Stimulated activated memory B cell treated with anti-CD40 and anti-IgM and Interleukin-4, amounts not matched to agents 10 μg/mL and 1 μg/mL and 100 μg/mL, for 72 hours (primary cell): Measurements from ENCODE around the gene ADARB1.
A peak's percentile ranks its signal among the peaks of the same experiment; 100 is the strongest.

Experiments used
- ATAC-seq: fragments of 150-1000 bp; cut with Tn5 transposase; 2 replicates; pipeline ENCODE4 v1.10.0; 2021
- H3K27ac Mint-ChIP-seq: one replicate; pipeline ENCODE4 v1.8.0; 2022; ENCODE audit warnings: mild to moderate bottlenecking, mixed read lengths
- H3K27me3 Mint-ChIP-seq: one replicate; pipeline ENCODE4 v1.8.0; 2022; ENCODE audit warnings: mixed read lengths
- H3K36me3 Mint-ChIP-seq: one replicate; pipeline ENCODE4 v1.8.0; 2022; ENCODE audit warnings: mixed read lengths
- H3K4me1 Mint-ChIP-seq: one replicate; pipeline ENCODE4 v1.8.0; 2022; ENCODE audit warnings: mixed read lengths
- H3K4me3 Mint-ChIP-seq: one replicate; pipeline ENCODE4 v1.8.0; 2022; ENCODE audit warnings: mild to moderate bottlenecking, moderate library complexity, mixed read lengths
- H3K9me3 Mint-ChIP-seq: one replicate; pipeline ENCODE4 v1.8.0; 2022; ENCODE audit warnings: mixed read lengths

The ADARB1 gene

DNA sequence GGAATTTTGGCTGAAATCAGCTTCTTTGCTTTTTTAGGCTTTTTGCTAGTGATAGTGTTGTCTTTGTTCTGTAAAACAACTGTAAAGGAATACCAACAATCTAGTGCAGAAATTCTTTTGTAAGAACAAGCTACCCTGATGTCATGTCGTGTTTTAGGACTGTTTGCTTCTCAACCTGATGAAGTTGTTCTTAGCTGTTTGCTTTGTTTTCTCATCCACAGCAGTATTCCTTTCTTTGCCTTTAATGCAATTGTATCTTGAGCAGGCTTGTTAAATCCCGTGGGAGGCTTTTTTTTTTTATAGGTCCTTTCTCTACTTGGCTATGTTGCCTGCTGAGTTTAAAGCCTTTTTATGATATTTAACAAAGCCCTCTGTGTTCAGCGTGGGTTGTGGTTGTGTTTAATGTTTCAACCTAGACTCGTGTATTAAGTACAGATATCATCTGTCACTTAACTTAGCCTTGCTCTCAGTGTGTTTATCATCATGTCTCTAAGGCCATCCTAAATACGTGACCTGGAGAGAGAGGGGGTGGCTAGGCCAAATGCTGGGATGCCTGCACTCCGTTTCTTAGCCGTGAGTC is 31.6 kb downstream of the ADARB1 start:
- no peak overlapping the region for H3K4me3 Mint-ChIP-seq
- peaks cover 86% of the 10 kb centered on the region for H3K4me1 Mint-ChIP-seq

DNA sequence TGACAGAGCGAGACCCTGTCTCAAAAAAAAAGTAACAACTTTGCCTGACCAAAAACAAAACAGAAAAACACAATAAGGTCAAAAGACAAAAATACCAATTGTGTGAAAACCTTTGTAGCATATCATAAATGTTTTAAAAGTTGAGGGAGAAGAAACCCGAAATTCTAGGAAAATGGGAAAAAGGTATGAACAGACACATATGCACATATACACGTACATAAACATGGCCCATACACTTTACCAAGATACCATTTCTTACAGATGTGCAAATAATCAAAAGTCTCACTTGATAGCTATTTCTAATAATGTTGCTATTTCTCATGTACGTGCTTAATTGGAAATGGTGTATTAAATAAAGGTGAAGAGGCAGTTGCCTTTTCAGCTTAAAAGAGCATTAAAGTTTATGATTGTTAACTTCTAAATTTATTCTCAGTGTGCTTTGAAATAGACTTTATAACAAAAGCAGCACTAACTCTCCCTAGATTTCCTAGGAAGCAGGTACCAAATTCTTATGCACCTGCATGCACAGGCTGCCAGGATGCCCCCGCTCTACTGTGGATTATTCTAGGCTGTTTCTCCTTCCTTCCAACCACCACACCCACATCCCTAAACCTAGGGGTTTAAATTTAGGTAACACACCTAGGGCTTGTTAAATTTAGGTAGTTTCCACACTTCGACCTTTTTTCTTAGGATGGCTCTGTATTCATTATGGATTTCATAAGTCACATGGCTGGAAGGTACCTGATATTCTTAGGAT is 33.8 kb downstream of the ADARB1 start:
- Mint-ChIP-seq H3K4me1 (peaks cover 91% of the 10 kb centered on the region), H3K4me3 (no peak overlapping the region), H3K36me3 (no peaks in the 10 kb centered on the region), H3K9me3 (no peaks in the 10 kb centered on the region), H3K27me3 (no peaks in the 10 kb centered on the region), H3K27ac (no peak overlapping the region)
- no peak for ATAC-seq

More for the DNA sequence above, 31.6 kb downstream of the ADARB1 start:
- ATAC-seq = no peak
- Mint-ChIP-seq H3K36me3 (no peaks in the 10 kb centered on the region), H3K27me3 (no peaks in the 10 kb centered on the region), H3K27ac (peak overlapping the region; percentile 78), H3K9me3 (no peaks in the 10 kb centered on the region)

DNA sequence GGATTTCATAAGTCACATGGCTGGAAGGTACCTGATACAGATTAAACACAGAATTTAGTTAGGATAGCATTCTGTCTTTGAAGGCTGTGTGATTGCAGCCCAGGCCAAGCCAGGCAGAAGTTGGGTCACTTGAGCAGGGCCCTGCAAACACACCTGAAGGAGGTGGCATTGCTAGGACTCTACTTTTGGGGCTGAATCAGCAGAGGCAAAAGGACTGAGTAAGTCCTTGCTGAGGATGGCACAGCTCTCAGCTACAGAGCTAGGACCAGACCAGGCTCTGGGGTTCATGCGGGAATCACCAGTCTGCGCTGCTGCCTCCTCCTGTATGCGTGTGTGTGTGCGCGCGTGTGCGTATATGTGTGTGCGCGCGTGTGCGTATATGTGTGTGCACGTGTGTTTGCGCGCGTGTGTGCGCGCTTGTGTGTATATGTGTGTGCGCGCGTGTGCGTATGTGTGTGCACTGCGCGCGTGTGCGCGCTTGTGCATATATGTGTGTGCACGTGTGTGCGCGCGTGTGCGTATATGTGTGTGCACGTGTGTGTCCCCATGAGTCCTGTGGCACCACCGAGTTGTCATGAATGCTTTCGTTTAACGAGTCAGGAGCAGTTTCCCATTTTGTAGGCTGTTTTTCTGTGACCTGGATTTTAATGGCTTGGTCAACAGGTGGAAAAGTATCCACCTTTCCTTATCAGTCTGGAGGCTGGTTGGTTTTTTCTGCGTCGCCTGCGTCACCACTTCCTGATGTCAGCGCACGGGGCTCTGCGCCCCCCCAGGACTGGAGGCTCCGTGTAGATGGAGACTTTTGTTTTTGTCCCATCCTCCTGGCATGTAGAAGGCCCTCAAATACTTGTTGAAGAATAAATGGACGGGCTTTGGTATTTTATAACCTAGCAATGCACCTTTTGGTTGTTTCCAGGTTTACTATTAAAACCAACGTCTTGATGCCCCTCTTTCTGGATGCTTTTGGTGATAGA is 34.7 kb downstream of the ADARB1 start:
- H3K27ac Mint-ChIP-seq = peak overlapping the region; percentile 85
- H3K4me3 Mint-ChIP-seq = peak overlapping the region; percentile 61
- ATAC-seq = peak; percentile 13
- no peaks in the 10 kb centered on the region for H3K27me3 Mint-ChIP-seq
- H3K36me3 Mint-ChIP-seq = no peaks in the 10 kb centered on the region
- H3K4me1 Mint-ChIP-seq = peaks cover 82% of the 10 kb centered on the region
- no peaks in the 10 kb centered on the region for H3K9me3 Mint-ChIP-seq

DNA sequence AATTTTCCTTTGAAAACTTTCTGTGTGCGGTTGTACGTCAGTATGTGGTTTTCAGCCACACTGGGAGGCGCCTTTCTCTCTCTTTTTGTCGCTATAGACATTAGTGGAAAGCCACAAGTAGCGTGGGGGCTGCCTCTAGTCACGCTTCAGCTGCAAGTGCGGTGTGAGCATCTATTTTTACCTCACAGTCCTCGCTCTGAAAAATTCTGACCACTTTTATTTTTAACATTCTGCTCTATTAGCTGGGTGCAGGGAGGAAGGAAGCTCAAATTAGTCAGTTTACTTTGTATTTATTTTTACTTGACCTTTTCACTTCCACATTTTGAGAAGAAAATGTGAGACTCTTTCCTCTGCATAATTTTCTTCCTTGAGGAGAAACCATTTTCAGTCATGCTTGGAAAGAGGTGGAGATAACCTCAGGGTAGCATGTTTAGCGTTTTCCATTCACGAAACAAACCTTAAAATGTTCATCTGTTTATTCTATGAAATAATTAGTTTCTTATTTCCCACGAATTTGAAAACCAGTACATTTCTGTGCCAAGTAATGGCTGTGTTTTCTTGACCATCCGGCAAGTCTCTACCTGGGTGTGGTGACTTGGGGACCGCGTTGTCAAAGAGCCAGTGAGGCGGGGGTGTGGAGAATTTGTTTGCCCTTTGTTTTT is 35.6 kb downstream of the ADARB1 start:
- peak; percentile 95 for ATAC-seq
- Mint-ChIP-seq H3K27ac (peak overlapping the region; percentile 85), H3K4me1 (peaks cover 80% of the 10 kb centered on the region), H3K9me3 (no peaks in the 10 kb centered on the region), H3K36me3 (peaks cover 5% of the 10 kb centered on the region), H3K4me3 (peak overlapping the region; percentile 61), H3K27me3 (no peaks in the 10 kb centered on the region)

DNA sequence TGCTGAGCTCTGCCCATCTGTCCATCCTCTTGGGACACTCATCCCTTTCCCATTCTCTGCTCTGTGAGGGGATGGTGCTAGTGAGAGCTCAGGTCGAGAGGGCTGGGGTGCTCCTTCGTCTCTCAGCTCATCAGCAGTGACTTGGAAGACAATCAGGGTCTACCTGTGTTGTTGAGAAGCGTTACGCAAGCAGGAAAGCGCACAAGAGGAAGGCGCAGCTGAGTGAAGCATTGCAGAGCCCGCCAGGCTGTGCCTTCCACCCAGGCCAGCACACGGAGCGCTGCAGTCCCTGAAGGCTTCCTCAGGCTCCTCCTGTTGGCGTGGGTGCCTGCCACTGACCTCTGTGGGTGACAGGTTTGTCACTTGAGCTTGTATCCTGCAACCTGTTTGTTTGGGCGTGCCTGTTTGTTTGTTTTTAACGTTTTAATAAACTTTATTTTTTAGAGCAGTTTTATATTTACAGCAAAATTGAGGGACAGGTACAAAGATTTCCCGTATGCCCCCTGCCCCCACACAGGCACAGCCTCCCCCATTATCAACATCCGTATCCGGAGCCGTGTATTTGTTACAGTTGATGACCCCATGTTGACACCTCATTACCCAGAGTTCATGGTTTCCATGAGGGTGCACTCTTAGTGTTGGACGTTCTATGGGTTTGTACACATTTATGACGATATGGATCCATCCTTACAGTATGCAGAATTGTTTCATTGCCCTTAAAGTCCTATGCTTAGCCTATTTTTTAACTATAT is 36.7 kb downstream of the ADARB1 start:
- Mint-ChIP-seq H3K27ac (peak overlapping the region; percentile 85), H3K9me3 (no peaks in the 10 kb centered on the region), H3K27me3 (no peaks in the 10 kb centered on the region), H3K36me3 (peaks cover 5% of the 10 kb centered on the region), H3K4me3 (peak overlapping the region; percentile 81), H3K4me1 (peaks cover 80% of the 10 kb centered on the region)
- ATAC-seq = peak; percentile 52

DNA sequence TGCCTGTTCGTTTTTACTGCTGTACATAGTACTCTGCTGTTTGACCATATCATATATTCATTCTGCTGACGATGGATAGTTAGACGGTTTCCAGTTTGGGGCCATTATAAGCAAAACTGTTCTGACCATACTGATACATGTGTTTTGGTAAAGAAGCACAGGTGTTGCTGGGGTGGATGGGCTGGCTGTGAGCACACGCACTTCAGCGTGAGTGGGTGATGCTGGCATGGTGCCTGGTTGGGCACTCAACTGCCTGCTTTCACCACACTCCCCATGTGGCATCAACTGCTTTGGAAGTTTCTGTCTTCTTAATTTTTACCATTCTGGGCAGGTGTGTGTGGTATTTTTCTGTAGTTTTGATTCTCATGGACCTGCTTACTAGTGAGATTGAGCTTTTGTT is 37.3 kb downstream of the ADARB1 start:
- Mint-ChIP-seq H3K9me3 (no peaks in the 10 kb centered on the region), H3K27ac (peak overlapping the region; percentile 85), H3K4me1 (peaks cover 77% of the 10 kb centered on the region), H3K4me3 (peak overlapping the region; percentile 81), H3K27me3 (no peaks in the 10 kb centered on the region), H3K36me3 (peaks cover 5% of the 10 kb centered on the region)
- ATAC-seq = no peak

DNA sequence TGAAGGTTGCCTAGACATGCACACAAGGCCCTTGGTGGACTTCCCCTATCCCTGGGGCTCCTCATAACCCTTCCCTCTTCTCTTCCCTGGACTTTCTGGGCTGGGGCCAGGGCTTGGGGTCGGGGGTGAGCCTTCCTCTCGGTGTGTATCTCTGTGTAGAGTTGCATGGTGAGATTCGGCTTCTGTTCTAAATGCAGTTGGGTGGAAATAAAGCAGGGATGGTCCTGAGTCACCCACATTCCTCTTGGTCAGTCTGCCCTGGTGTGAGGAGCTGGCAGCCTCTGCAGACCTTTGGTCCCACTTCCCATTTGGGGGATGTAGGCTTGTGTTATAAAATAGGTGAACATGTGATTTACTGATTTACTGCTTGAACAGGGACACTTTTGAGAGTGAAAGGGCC is 38.0 kb downstream of the ADARB1 start:
- Mint-ChIP-seq H3K27me3 (no peaks in the 10 kb centered on the region), H3K27ac (peak overlapping the region; percentile 85), H3K4me3 (peak overlapping the region; percentile 39), H3K9me3 (no peaks in the 10 kb centered on the region), H3K4me1 (peaks cover 71% of the 10 kb centered on the region), H3K36me3 (peaks cover 10% of the 10 kb centered on the region)
- no peak for ATAC-seq

DNA sequence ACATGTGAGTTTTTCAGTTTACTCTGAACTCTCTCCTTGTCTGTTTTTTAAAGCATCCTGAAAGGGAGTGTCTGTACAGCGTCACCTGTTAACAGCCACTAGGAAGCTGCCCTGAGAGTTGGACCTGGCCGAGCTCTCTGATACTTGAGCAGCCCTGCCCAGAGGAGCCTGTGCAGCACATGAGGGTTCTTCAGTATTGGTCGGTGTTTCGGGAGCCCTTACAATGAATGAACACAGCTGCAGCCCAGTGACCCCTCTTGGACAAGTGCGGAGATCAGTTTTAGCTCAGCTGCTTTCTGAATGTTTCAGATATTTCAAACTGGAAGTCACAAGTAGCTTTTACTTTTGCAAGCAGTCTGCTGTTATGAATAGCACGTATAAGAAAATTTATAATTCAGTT is 39.2 kb downstream of the ADARB1 start:
- peaks cover 18% of the 10 kb centered on the region for H3K36me3 Mint-ChIP-seq
- H3K27me3 Mint-ChIP-seq = no peaks in the 10 kb centered on the region
- peaks cover 65% of the 10 kb centered on the region for H3K4me1 Mint-ChIP-seq
- H3K9me3 Mint-ChIP-seq = peaks cover under 1% of the 10 kb centered on the region
- no peak overlapping the region for H3K27ac Mint-ChIP-seq
- H3K4me3 Mint-ChIP-seq = no peak overlapping the region
- no peak for ATAC-seq

DNA sequence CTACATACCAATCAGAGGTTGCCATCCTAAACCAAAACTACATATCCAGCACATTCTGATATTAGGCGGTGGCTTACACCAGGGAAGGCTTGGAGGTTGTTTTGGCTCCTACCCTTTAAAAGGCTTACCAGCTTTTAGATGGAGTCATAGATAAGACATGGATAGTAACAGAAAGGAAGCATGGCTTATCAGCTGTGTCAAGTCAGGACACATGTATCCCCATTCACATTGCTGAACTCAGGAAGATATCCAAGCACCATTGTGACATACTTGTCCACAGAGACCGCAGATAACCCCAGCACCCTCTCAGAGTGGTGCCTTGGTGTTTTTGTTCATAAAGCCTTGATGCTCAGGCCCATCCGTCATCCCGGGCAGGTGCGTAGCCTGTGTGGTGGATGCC is 39.7 kb downstream of the ADARB1 start:
- H3K4me3 Mint-ChIP-seq = no peak overlapping the region
- H3K36me3 Mint-ChIP-seq = peaks cover 23% of the 10 kb centered on the region
- ATAC-seq = no peak
- H3K27me3 Mint-ChIP-seq = no peaks in the 10 kb centered on the region
- peaks cover 4% of the 10 kb centered on the region for H3K9me3 Mint-ChIP-seq
- no peak overlapping the region for H3K27ac Mint-ChIP-seq
- peaks cover 60% of the 10 kb centered on the region for H3K4me1 Mint-ChIP-seq

DNA sequence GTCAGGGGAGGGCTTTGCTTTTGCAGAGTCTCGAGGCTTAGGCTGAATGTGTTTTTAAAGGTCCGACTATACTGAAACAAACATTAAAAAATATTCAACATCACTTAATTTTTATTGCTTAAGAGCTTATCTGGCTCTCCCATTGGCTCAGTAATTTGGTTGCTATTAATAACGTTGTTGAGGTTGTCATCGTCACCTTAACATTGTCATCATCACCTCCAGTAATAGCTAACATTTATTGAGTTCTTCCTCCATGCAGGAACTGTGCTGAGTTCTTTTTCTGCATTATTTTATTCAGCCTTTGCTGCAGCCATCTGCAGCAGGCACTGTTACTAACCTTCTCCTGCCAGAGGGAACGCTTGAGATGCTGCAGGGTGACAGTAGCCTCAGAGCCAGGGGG is 40.1 kb downstream of the ADARB1 start:
- peaks cover 23% of the 10 kb centered on the region for H3K36me3 Mint-ChIP-seq
- peaks cover 56% of the 10 kb centered on the region for H3K4me1 Mint-ChIP-seq
- peaks cover 4% of the 10 kb centered on the region for H3K9me3 Mint-ChIP-seq
- no peak overlapping the region for H3K4me3 Mint-ChIP-seq
- no peak for ATAC-seq
- peak overlapping the region; percentile 31 for H3K27ac Mint-ChIP-seq
- no peaks in the 10 kb centered on the region for H3K27me3 Mint-ChIP-seq

DNA sequence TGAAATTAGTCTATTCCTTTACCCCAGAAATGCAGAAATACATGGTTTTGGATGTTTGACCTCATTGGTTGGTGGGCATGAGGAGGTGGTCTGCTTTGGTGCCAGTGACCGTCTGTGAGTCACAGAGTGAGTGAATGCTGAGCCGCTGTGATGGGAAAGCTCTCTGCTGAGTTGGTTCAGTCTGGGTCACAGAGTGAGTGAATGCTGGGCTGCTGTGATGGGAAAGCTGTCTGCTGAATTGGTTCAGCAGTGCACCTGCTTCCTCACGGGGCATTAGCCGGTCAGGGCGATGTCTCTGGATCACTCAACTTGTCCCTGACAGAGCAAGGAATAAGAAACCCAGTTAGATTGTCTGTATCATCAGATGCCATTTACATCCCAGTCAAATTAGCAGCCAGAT is 40.8 kb downstream of the ADARB1 start:
- H3K27ac Mint-ChIP-seq = peak overlapping the region; percentile 31
- peaks cover 51% of the 10 kb centered on the region for H3K4me1 Mint-ChIP-seq
- H3K4me3 Mint-ChIP-seq = no peak overlapping the region
- peaks cover 4% of the 10 kb centered on the region for H3K9me3 Mint-ChIP-seq
- H3K36me3 Mint-ChIP-seq = peaks cover 23% of the 10 kb centered on the region
- no peaks in the 10 kb centered on the region for H3K27me3 Mint-ChIP-seq
- ATAC-seq = no peak

DNA sequence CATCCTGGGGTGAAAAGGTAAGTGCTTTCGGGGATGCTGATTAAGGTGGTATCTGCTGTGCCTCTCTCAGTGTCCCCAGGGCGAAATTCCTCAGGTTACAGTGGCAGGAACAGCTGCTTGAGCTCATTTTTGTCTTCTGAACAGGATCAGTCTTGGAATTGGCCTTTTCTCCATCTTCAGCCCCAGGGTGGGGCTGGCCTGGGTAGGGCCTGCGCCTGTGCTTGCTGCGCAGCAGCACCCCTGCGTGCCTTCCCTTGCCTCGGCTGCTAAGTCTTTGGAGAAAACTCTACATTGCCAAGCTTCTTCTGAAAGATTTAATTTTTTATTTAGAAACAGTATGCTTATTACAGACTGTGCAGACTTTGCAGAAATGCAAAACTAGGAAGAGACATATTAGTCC is 41.7 kb downstream of the ADARB1 start:
- H3K4me1 Mint-ChIP-seq = peaks cover 51% of the 10 kb centered on the region
- H3K4me3 Mint-ChIP-seq = no peak overlapping the region
- no peaks in the 10 kb centered on the region for H3K27me3 Mint-ChIP-seq
- peaks cover 4% of the 10 kb centered on the region for H3K9me3 Mint-ChIP-seq
- ATAC-seq = no peak
- H3K27ac Mint-ChIP-seq = no peak overlapping the region
- H3K36me3 Mint-ChIP-seq = peaks cover 32% of the 10 kb centered on the region

DNA sequence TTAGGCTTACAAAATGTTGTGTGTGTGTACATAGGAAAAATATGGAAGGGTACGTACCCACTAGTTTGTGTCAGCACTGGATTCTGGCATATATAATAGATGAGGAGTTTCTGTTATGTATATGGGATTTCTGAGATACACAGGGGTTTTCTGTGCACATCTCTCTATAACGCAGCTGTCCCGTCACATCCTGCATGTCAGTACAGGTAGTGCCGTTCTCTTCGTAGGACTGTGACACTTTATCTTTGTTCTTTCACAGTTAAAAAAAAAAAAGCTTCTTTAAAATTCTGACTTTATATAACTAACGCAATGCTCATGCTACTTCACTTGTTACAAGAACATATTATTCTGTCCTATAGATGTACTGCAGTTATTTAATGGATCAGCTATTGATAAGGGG is 42.9 kb downstream of the ADARB1 start:
- Mint-ChIP-seq H3K4me3 (no peak overlapping the region), H3K9me3 (peaks cover 4% of the 10 kb centered on the region), H3K27ac (no peak overlapping the region), H3K36me3 (peaks cover 41% of the 10 kb centered on the region), H3K27me3 (no peaks in the 10 kb centered on the region), H3K4me1 (peaks cover 49% of the 10 kb centered on the region)
- ATAC-seq = no peak

DNA sequence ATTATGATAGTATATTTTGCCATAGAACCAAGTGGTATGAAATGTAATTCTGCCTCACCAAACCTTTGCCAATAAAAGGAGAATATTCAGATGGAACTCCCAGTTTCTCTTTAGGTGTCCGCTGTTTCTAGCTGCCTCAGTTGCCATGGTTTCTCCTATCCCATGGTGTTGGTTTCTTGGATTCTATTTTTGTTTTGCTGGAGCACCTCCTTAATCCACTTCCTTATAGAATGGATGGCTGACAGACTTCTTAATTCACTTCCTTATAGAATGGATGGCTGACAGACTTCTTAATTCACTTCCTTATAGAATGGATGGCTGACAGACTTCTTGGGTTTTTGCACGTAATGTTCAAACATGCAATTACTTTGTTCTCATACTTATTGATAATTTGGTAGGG is 43.7 kb downstream of the ADARB1 start:
- Mint-ChIP-seq H3K27ac (no peak overlapping the region), H3K36me3 (peaks cover 41% of the 10 kb centered on the region), H3K27me3 (no peaks in the 10 kb centered on the region), H3K9me3 (peaks cover 4% of the 10 kb centered on the region), H3K4me3 (no peak overlapping the region), H3K4me1 (peaks cover 49% of the 10 kb centered on the region)
- no peak for ATAC-seq
